ENCODE measurements around the gene DUSP5.

DUSP5 gene

GRCh38 chr10:110501142-110501937, 3.6 kb downstream of the DUSP5 start:
- peak; percentile 80 to 82 for DNase-seq

- DNase-seq = no peak
These were observed 4.6 kb downstream of the DUSP5 start for GRCh38 chr10:110502072-110502845.

DNA sequence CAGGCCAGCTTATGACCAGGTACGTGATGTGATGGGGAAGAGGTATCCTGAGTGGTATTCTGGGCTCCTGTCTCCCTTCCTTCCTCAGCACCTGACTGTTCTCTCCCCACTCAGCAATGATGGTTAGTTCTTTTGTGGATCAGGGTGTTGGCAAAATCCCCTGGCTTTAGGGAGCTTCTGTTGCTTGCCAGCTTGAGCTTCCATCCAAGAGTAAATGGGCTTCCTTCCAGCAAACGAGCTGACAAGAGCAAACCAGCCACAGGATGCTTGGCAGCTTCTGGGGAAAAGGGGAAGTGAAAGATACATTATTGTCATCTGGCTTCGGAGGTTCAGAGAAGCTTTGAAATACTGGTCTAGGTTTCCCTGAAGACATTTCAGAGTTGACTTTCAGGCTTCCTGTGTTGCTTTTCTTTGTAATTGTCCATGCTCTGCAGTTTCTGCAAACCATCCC, 5.2 kb downstream of the DUSP5 start:
- peak; percentile 69 to 70 for DNase-seq

GRCh38 chr10:110503528-110504110, 5.9 kb downstream of the DUSP5 start:
- no peak for DNase-seq

GRCh38 chr10:110504111-110504735, 6.5 kb downstream of the DUSP5 start:
- DNase-seq = peak; percentile 86 to 94

- DNase-seq = no peak
These were observed 7.5 kb downstream of the DUSP5 start for GRCh38 chr10:110505130-110505770.

- DNase-seq = no peak
These were observed 8.7 kb downstream of the DUSP5 start for GRCh38 chr10:110506448-110506847.

DNA sequence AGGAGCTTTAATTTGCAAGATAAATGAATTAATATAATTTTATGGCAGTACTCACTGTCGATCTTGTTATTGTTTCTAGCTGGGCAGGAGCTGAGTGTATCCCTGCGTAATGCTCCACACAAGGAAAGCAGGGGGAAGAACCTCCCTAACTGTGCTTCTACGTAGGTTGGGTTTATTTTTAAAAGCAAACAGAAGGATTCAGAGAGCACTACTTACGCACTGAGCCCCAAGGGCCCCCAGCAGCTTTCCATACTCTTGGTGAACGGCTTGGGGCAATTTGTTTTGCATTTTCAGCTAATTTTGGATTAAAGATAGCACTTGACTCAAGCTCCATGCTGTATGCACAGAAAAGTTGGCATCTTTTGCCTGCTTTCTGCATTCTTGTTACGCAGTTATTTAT, 9.6 kb downstream of the DUSP5 start:
- DNase-seq = no peak

DNA sequence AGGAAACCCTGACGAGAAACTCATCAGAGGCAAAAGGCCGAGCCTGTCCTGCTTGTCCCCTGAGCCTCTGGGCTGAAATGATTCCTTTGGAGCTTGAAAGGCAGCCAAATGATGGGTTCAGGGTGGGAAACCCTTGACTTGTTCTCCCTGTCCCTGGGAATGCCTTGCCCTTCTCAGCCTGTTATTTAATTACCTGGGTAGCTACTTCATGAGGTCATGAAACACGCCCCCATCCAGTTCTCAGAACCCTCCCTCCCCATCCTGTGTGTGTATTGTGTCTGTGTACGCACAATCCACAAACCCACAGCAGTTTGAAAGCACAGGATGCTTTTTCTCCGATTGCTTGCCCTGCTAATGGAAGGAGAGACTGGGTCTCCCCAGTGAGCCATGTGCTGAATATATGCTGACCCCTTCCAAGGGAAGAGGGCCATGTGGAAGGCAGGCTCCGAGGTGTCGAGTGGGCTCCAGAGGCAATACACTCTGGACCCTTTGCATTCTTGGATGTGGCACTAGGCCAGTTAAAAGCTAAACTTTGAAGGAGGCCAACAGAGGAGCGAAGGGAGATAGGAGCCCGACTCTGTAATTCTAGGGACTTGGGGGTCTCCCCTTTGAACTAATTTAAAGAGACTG, 10.6 kb downstream of the DUSP5 start:
- DNase-seq = no peak

- no peak for DNase-seq
These were observed 11.3 kb downstream of the DUSP5 start for GRCh38 chr10:110508806-110509544.

GRCh38 chr10:110509560-110509959, 11.9 kb downstream of the DUSP5 start:
- DNase-seq = no peak

DNA sequence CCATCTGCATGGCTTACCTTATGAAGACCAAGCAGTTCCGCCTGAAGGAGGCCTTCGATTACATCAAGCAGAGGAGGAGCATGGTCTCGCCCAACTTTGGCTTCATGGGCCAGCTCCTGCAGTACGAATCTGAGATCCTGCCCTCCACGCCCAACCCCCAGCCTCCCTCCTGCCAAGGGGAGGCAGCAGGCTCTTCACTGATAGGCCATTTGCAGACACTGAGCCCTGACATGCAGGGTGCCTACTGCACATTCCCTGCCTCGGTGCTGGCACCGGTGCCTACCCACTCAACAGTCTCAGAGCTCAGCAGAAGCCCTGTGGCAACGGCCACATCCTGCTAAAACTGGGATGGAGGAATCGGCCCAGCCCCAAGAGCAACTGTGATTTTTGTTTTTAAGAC, 12.4 kb downstream of the DUSP5 start:
- no peak for DNase-seq

- DNase-seq = no peak
These were observed 13.0 kb downstream of the DUSP5 start for GRCh38 chr10:110510730-110511129.

DNA sequence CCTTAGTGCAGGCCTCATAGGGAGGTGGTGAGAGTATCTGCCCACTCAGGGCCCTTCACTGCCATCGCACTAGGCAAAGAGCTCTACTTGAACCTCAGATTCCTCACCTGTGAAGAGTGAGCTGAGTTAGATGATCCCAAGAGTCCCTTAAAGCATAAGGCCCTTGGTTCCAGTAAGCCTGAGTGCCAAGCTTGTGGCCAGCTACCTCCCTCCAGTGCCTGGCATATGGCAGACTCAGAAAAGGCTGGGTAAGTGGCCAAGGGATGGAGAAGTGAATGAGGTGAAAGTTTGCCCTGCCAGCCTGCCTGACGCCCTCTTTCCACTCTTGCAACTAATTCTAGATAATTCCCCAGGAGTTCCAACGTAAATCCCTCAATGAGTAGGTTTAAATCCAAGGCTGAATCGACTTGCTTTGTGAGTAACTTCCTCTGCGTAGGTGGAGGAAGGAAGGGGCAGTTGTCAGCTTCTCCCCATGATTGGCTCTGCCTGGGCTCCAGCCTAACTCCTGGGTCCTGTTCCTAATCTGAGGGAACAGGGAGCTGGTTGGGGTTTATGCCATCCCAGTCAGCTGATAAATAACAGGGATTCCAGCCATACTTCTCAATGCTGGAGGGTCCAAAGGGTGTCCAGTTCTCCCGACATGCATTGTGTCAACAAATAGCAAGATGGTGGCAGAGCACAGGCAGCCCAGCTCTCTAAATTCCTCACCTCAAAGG, 14.2 kb downstream of the DUSP5 start:
- DNase-seq = no peak

GRCh38 chr10:110512461-110513187, 14.9 kb downstream of the DUSP5 start:
- DNase-seq = no peak

DNA sequence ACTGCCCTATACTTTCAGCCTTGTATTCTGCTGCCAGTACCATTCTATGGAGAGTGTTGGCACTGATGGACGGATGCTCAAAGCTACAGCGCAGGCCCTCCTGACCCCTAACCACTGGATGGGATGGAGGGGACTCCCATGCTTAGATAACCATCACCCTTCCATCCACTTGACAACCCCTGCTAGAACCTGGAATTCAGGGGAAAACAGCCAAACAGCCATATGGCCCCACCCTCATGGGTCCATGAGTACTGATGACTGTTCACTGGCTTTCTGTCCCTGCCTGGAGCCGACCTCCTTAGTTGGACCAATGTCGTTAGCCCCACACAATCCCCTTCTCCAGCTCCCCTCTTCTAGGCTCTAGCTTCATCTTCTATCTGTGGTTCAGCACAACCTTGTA, 16.2 kb downstream of the DUSP5 start:
- DNase-seq = no peak

- no peak for DNase-seq
These were observed 17.1 kb downstream of the DUSP5 start for GRCh38 chr10:110514848-110515247.

DNA sequence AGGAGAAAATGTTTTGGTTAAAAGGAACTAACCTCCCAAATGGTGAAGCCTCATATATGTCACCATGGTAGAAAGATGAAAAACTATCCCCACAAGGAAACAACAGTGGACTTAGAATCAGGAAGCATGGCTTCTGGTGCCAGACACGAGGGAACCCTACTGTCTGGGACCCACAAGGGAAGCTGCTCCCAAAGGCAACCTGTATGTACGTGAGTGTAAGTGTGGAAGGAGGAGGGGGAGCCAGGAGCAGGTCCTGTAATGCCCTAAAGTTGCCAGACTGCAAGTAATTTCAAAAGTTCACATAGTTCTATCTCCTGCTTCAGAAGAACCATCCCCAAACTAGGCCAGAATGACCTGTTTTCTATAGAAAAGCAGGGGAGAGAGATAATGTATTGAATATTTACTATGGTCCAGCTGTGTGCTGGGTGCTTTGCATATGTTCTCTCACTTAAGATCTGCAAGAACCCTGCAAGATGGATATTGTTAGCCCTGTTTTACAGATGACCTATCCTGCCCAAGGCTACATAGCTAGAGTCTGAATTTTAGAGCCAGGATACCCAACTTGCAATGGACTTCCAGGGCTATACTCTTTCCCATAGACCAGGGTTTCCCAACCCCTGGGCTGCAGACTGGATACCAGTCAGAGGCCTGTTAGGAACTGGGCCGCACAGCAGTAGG, 19.2 kb downstream of the DUSP5 start:
- no peak for DNase-seq

DNA sequence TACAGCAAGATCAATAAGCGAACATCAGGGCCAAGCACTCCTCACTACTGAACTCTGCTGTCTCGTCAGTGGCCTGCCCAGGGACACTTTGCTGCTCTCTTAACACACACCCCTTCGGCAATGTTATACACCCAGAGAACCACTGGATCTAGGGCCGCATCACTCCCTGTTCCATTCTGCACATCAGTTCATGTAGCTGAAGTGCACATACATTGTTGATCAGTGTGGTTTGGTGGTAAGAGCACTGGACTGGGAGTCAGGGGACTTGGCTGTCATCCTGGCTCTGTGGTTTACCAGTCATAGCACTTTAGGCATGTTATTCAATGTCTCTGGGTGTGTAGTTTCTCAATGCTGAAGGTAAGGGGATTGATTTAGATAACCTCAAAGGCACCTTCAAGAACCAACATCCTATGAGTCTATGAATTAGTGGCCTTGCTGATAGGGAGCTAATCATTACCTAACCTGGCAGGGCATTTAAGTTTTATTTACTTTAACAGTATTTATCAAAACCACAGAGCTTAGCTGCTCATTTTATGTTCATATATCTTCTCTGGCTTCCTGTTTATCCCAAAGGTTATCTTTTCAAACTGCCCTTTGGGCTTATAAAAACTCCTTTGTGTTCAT, 24.8 kb downstream of the DUSP5 start:
- no peak for DNase-seq

Measured in CD4-positive, alpha-beta T cell treated with Interferon alpha-2 for 1 hour (primary cell).